SK-N-SH (cell line): ENCODE data around the gene TNFSF13. TPM values are rescaled to one million over a fixed set of nuclear protein-coding genes. Genes with fewer than 3 reads are reported as not detected.

Source experiments
- CTCF ChIA-PET: fragments of 300-600, 350-600 bp; formaldehyde crosslinking; extraction: SDS; loops from one replicate; lab custom pipeline; 2021; lab: Yijun Ruan, JAX
- POLR2A ChIA-PET: fragments of 350-600 bp; sonication (Branson Sonifier 250); formaldehyde crosslinking; extraction: SDS; loops from one replicate; lab custom pipeline; 2020; ENCODE audit warnings: antibody characterized with exemption, inconsistent platforms; lab: Yijun Ruan, JAX
- DNase-seq: peaks from one replicate; pipeline ENCODE4 v3.0.0; 2012
- H2AFZ ChIP-seq: fragments of 200-600 bp; sonication (generic); 2 replicates; pipeline ENCODE4 v1.8.1; 2016; ENCODE audit warnings: antibody characterized with exemption, mild to moderate bottlenecking, low read depth
- H3F3A ChIP-seq: fragments of 200-600 bp; sonication (generic); replicated peaks from 2 replicates; pipeline ENCODE3; 2016; ENCODE audit warnings: antibody characterized with exemption, mild to moderate bottlenecking; ENCODE audit not compliant: insufficient read depth
- H3K27ac ChIP-seq, 2 experiments: fragments of 200-500 bp in 1 of 2; fragments of 200-600 bp in 1 of 2; sonication (Bioruptor generic) in 1 of 2; sonication (generic), shearing (Covaris generic) in 1 of 2; 2 replicates each; pipeline versions ENCODE4 v1.5.1 to v1.6.1; 2014 to 2016; ENCODE audit warnings: low read depth in 2 of 2, inconsistent platforms in 1 of 2, low read length in 1 of 2, mild to moderate bottlenecking in 1 of 2, mixed read lengths in 1 of 2
- H3K27me3 ChIP-seq: fragments of 200-600 bp; sonication (generic), shearing (Covaris generic); 2 replicates; pipeline ENCODE4 v1.6.1; 2016; ENCODE audit warnings: mixed run types; ENCODE audit not compliant: insufficient read depth
- H3K36me3 ChIP-seq, 2 experiments: fragments of 200-500 bp in 1 of 2; fragments of 200-600 bp in 1 of 2; sonication (Bioruptor generic) in 1 of 2; sonication (generic) in 1 of 2; replicated peaks in 1 of 2; 2 replicates each; pipeline versions ENCODE3 to v1.5.1; 2014 to 2016; ENCODE audit warnings: low read length in 1 of 2, mild to moderate bottlenecking in 1 of 2; ENCODE audit not compliant: insufficient read depth in 2 of 2, control insufficient read depth in 1 of 2
- H3K4me1 ChIP-seq, 2 experiments: fragments of 200-500 bp in 1 of 2; fragments of 200-600 bp in 1 of 2; sonication (Bioruptor generic) in 1 of 2; sonication (generic), shearing (Covaris generic) in 1 of 2; 2 replicates each; pipeline versions ENCODE4 v1.5.1 to v1.6.1; 2014 to 2016; ENCODE audit warnings: low read depth in 1 of 2, low read length in 1 of 2, mixed run types in 1 of 2; ENCODE audit not compliant: insufficient read depth in 2 of 2, control insufficient read depth in 1 of 2
- H3K4me2 ChIP-seq: fragments of 200-600 bp; sonication (generic), shearing (Covaris generic); 2 replicates; pipeline ENCODE4 v1.6.1; 2017; ENCODE audit warnings: mixed run types
- H3K4me3 ChIP-seq, 2 experiments: fragments of 200-500 bp in 1 of 2; fragments of 200-600 bp in 1 of 2; sonication (Bioruptor generic) in 1 of 2; sonication (generic), shearing (Covaris generic) in 1 of 2; 2 replicates each; pipeline versions ENCODE4 v1.5.1 to v1.8.1; 2014 to 2016; ENCODE audit warnings: low read depth in 2 of 2, inconsistent platforms in 1 of 2, low read length in 1 of 2, mild to moderate bottlenecking in 1 of 2, mixed read lengths in 1 of 2, moderate library complexity in 1 of 2
- H3K79me2 ChIP-seq: fragments of 200-600 bp; sonication (generic); 2 replicates; pipeline ENCODE4 v1.8.1; 2017; ENCODE audit warnings: mild to moderate bottlenecking; ENCODE audit not compliant: insufficient read depth
- H3K9ac ChIP-seq: fragments of 200-600 bp; sonication (generic); 2 replicates; pipeline ENCODE4 v1.6.1; 2017; ENCODE audit warnings: mixed run types
- H3K9me2 ChIP-seq: fragments of 200-600 bp; sonication (generic); 2 replicates; pipeline ENCODE4 v1.6.1; 2017; ENCODE audit warnings: mixed run types
- H3K9me3 ChIP-seq: fragments of 200-600 bp; sonication (generic); 2 replicates; pipeline ENCODE4 v1.6.1; 2017; ENCODE audit warnings: mixed run types, mild to moderate bottlenecking, moderate library complexity
- H4K20me1 ChIP-seq: fragments of 200-600 bp; sonication (generic); 2 replicates; pipeline ENCODE4 v1.6.1; 2017; ENCODE audit warnings: mild to moderate bottlenecking, mixed run types; ENCODE audit not compliant: insufficient read depth
- CHD2 ChIP-seq: fragments of 150-350 bp; IDR thresholded peaks from 2 replicates; pipeline ENCODE4 v1.6.1; 2018; ENCODE audit warnings: low read length; ENCODE audit not compliant: partially characterized antibody
- ELF1 ChIP-seq: IDR thresholded peaks from 2 replicates; pipeline ENCODE4 v1.4.0; 2012
- EZH2phosphoT487 ChIP-seq: fragments of 200-600 bp; sonication (generic); IDR thresholded peaks from 2 replicates; pipeline ENCODE4 v1.6.1; 2017; ENCODE audit warnings: low read depth, mixed run types, mild to moderate bottlenecking, antibody characterized with exemption, moderate library complexity, borderline replicate concordance
- FOSL2 ChIP-seq: IDR thresholded peaks from 2 replicates; pipeline ENCODE4 v1.4.0; 2012; ENCODE audit warnings: low read depth, mild to moderate bottlenecking, moderate library complexity, borderline replicate concordance
- JUND ChIP-seq: IDR thresholded peaks from 2 replicates; pipeline ENCODE4 v1.4.0; 2012
- MEF2A ChIP-seq: IDR thresholded peaks from 2 replicates; pipeline ENCODE4 v1.4.0; 2012; ENCODE audit warnings: low read depth, borderline replicate concordance
- NRF1 ChIP-seq: IDR thresholded peaks from 2 replicates; pipeline ENCODE4 v1.6.1; 2012; ENCODE audit warnings: low read depth, mild to moderate bottlenecking, low read length
- RCOR1 ChIP-seq: fragments of 150-350 bp; IDR thresholded peaks from 2 replicates; pipeline ENCODE4 v1.6.1; 2017; ENCODE audit warnings: antibody characterized with exemption, low read length
- RXRA ChIP-seq: IDR thresholded peaks from 2 replicates; pipeline ENCODE4 v1.4.0; 2012; ENCODE audit warnings: low read depth, mild to moderate bottlenecking, borderline replicate concordance
- YY1 ChIP-seq: IDR thresholded peaks from 2 replicates; pipeline ENCODE4 v1.4.0; 2012; ENCODE audit warnings: low read depth, mild to moderate bottlenecking
- ZBTB33 ChIP-seq: IDR thresholded peaks from 2 replicates; pipeline ENCODE4 v1.4.0; 2012; ENCODE audit warnings: low read depth, borderline replicate concordance
- WGBS: methylation state at CpG from one replicate; pipeline ENCODE4 v1.1.6; 2017; ENCODE audit warnings: low lambda C conversion rate; 5-methylcytosine and 5-hydroxymethylcytosine counted together
- polyA plus RNA-seq, 3 experiments: library from polyadenylated mRNA; depleted of rRNA; stranded (reverse); fragments of >200 nt; gene quantifications; 2 replicates each; pipeline ENCODE4 v1.2.3, GENCODE V29; 2012
- TF ChIP-seq, protein P1 (sequence below): IDR thresholded peaks from 2 replicates; pipeline ENCODE4 v1.4.0; 2012; ENCODE audit warnings: low read depth, borderline replicate concordance
- TF ChIP-seq, protein P2 (sequence below): IDR thresholded peaks from 2 replicates; pipeline ENCODE4 v1.6.1; 2012; ENCODE audit warnings: mild to moderate bottlenecking, low read depth, low read length, moderate library complexity

Gene TNFSF13
- polyA plus RNA-seq, 1 of the 3 experiments (the other 2 are of a cell fraction), result 2.1 TPM

GRCh38 chr17:7538891-7539545 lies 19.5 kb upstream of the TNFSF13 start:
- POLR2A ChIA-PET, result interaction anchor here (1.2 kb wide), 1 partner anchor 23 kb away, joined by 3 read pairs; no protein-coding TSS in a partner anchor
- Histone ChIP-seq H3K4me3 (no peak overlapping the region), H3K9ac (no peak overlapping the region), H3K9me2 (no peaks in the 10 kb centered on the region), H3K36me3 (no peaks in the 10 kb centered on the region), H4K20me1 (no peaks in the 10 kb centered on the region), H3K79me2 (no peaks in the 10 kb centered on the region), H3F3A (no peaks in the 10 kb centered on the region), H3K27me3 (no peaks in the 10 kb centered on the region; the same call in 1 of the 2 replicates), H3K4me1 (no peaks in the 10 kb centered on the region), H2AFZ (0 out of 2 replicates have a peak overlapping the region, but pooled peaks have one; percentile 29), H3K9me3 (peaks cover 3% of the 10 kb centered on the region; the same call in 1 of the 2 replicates), H3K4me2 (no peak overlapping the region), H3K27ac (no peak overlapping the region)
- no peak for DNase-seq
- 62% methylated on average over 10 of the region's 11 CpGs for WGBS
- CTCF ChIA-PET, result interaction anchor here (1.5 to 6.8 kb wide), 2 partner anchors 22 to 24 kb away, joined by 5 to 32 read pairs; partner anchors contain the start of gene SENP3
- TF ChIP-seq RXRA (no peak), CHD2 (no peak), FOSL2 (no peak), NRF1 (no peak), JUND (no peak), EZH2phosphoT487 (no peak), MEF2A (no peak), ELF1 (no peak), RCOR1 (no peak), YY1 (no peak), ZBTB33 (no peak)
- TF ChIP-seq, protein P1, sequence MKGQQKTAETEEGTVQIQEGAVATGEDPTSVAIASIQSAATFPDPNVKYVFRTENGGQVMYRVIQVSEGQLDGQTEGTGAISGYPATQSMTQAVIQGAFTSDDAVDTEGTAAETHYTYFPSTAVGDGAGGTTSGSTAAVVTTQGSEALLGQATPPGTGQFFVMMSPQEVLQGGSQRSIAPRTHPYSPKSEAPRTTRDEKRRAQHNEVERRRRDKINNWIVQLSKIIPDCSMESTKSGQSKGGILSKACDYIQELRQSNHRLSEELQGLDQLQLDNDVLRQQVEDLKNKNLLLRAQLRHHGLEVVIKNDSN, result no peak
- TF ChIP-seq, protein P2, sequence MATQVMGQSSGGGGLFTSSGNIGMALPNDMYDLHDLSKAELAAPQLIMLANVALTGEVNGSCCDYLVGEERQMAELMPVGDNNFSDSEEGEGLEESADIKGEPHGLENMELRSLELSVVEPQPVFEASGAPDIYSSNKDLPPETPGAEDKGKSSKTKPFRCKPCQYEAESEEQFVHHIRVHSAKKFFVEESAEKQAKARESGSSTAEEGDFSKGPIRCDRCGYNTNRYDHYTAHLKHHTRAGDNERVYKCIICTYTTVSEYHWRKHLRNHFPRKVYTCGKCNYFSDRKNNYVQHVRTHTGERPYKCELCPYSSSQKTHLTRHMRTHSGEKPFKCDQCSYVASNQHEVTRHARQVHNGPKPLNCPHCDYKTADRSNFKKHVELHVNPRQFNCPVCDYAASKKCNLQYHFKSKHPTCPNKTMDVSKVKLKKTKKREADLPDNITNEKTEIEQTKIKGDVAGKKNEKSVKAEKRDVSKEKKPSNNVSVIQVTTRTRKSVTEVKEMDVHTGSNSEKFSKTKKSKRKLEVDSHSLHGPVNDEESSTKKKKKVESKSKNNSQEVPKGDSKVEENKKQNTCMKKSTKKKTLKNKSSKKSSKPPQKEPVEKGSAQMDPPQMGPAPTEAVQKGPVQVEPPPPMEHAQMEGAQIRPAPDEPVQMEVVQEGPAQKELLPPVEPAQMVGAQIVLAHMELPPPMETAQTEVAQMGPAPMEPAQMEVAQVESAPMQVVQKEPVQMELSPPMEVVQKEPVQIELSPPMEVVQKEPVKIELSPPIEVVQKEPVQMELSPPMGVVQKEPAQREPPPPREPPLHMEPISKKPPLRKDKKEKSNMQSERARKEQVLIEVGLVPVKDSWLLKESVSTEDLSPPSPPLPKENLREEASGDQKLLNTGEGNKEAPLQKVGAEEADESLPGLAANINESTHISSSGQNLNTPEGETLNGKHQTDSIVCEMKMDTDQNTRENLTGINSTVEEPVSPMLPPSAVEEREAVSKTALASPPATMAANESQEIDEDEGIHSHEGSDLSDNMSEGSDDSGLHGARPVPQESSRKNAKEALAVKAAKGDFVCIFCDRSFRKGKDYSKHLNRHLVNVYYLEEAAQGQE, result no peak
